Activated naive CD8-positive, alpha-beta T cell (primary cell): ENCODE results near the gene MTUS2.

Source experiments
- H3K27ac Mint-ChIP-seq: one replicate; pipeline ENCODE4 v1.8.0; 2021; ENCODE audit warnings: mixed read lengths
- H3K27me3 Mint-ChIP-seq: one replicate; pipeline ENCODE4 v1.8.0; 2021; ENCODE audit warnings: mixed read lengths
- H3K36me3 Mint-ChIP-seq: one replicate; pipeline ENCODE4 v1.8.0; 2021; ENCODE audit warnings: mixed read lengths
- H3K4me1 Mint-ChIP-seq: one replicate; pipeline ENCODE4 v1.8.0; 2021; ENCODE audit warnings: low read depth, mixed read lengths
- H3K4me3 Mint-ChIP-seq: one replicate; pipeline ENCODE4 v1.8.0; 2021; ENCODE audit warnings: mild to moderate bottlenecking, mixed read lengths
- H3K9me3 Mint-ChIP-seq: one replicate; pipeline ENCODE4 v1.8.0; 2021; ENCODE audit warnings: low read depth, mixed read lengths

The MTUS2 gene

DNA sequence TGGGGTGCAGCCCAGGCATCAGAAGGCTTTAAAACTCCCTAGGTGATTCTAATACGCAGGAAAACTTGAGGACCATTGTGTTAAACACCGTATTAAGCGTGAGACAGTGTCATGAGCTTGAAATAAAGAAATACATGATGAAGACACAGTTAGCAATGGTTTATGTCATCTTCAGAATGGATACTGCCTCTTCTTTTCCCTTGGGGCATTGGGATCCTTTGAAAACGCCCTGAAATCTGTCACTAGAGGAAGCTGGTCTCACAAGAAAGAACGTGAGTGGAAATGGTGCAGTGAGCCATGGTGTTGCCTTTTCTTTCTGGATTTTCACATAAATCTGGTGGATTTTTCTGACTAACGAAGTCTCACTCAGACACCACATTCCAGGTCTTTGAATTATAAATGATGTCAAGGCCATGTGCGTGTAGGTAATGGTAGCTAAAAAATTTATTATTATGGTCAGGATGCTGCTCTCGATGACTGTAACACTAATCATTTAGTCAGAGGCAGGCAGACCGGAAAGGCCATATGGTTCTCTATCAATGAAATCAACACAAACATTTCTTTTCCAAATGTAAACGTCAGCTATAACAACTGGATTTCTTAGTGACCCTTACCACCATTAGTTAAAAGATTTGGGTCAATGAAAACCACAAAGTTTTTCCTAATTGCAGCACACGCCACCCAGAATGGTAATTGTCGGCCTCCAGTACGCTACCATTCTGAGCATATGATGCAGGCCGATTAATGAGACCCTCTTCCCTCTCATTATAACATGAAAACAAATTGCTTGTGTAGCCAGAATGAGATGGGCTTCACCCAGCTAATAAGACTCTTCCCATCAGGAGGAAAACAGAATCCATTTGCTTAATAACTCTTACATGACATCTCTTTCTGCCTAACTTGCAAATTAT, 669.8 kb downstream of the MTUS2 start:
- Mint-ChIP-seq H3K9me3 (no peaks in the 10 kb centered on the region), H3K27me3 (peaks cover 9% of the 10 kb centered on the region), H3K27ac (no peak overlapping the region), H3K36me3 (no peaks in the 10 kb centered on the region), H3K4me1 (no peaks in the 10 kb centered on the region), H3K4me3 (no peak overlapping the region)

DNA sequence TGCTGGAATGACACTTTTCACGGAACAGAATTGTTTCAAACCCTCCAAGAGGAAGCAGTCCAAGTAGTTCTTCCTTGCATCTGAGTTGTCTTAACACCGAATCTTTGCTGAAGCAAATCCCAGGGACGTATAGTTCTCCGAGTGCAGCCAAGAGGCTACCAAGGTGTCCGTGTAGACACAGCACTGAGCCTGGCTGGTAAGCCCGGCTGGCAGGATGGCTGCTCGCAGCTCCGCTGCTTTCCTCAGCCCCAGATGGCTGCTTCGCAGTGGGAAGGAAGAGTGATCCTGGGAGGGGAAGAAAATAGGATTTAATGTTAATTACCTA, 670.4 kb downstream of the MTUS2 start:
- no peaks in the 10 kb centered on the region for H3K36me3 Mint-ChIP-seq
- H3K27ac Mint-ChIP-seq = no peak overlapping the region
- H3K4me3 Mint-ChIP-seq = no peak overlapping the region
- no peaks in the 10 kb centered on the region for H3K4me1 Mint-ChIP-seq
- H3K9me3 Mint-ChIP-seq = no peaks in the 10 kb centered on the region
- peaks cover 9% of the 10 kb centered on the region for H3K27me3 Mint-ChIP-seq

DNA sequence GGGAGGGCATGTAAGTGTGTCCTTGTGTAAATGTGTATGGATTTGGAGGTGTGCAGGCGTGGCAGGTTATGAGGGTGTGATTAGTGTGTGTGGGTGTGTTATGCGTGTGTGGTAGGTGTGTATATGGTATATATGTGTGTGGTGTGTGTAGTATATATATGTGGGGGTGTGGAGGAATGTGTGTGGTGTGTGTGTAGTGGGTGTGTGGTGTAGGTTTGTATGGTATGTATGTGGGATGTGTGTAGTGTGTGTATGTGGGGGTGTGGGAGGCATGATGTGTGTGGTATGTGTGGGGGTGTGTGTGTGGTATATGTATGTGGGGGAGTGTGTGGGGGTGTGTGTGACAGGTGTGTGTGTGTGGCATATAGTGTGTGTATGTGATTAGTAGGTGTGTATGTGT, 671.1 kb downstream of the MTUS2 start:
- Mint-ChIP-seq H3K36me3 (no peaks in the 10 kb centered on the region), H3K9me3 (no peaks in the 10 kb centered on the region), H3K4me3 (no peak overlapping the region), H3K27me3 (peaks cover 16% of the 10 kb centered on the region), H3K4me1 (no peaks in the 10 kb centered on the region), H3K27ac (no peak overlapping the region)

DNA sequence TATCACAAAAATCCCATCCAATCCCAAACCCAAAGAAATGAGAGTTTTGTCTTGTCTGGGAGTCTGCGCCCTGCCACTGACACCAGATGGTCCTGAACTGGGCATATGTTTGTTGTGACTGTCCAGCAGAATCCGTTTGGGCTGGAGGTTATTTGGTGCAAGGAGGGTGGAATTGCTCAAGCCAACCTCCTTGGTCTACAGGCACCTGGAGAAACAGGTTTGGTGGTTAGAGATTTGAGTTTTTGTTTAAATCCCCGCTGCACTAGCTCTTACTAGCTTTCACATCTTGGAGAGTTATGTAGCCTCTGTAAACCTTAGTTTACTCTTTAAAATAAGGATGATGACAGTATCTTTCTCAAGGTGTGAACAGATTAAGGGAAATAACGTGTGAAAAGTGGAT, 673.7 kb downstream of the MTUS2 start:
- Mint-ChIP-seq H3K27ac (no peak overlapping the region), H3K4me3 (no peak overlapping the region), H3K36me3 (no peaks in the 10 kb centered on the region), H3K9me3 (no peaks in the 10 kb centered on the region), H3K27me3 (peaks cover 19% of the 10 kb centered on the region), H3K4me1 (no peaks in the 10 kb centered on the region)

DNA sequence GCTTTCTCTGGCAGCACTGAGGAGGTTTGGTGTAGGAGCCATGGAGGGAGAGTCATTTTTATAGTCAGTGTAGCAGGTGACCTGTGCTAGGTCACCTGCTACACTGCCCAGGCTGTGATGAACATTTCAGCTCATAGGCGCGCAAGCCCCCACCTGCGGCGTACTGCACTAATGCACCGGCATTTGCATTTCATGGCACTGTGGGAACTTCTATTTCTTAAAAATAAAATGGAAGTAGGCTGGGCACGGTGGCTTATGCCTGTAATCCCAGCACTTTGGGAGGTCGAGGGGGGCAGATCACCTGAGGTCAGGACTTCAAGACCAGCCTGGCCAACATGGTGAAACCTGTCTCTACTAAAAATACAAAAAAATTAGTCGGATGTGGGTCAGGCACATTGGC, 674.4 kb downstream of the MTUS2 start:
- Mint-ChIP-seq H3K9me3 (no peaks in the 10 kb centered on the region), H3K27me3 (peaks cover 19% of the 10 kb centered on the region), H3K4me1 (no peaks in the 10 kb centered on the region), H3K27ac (no peak overlapping the region), H3K4me3 (no peak overlapping the region), H3K36me3 (no peaks in the 10 kb centered on the region)

DNA sequence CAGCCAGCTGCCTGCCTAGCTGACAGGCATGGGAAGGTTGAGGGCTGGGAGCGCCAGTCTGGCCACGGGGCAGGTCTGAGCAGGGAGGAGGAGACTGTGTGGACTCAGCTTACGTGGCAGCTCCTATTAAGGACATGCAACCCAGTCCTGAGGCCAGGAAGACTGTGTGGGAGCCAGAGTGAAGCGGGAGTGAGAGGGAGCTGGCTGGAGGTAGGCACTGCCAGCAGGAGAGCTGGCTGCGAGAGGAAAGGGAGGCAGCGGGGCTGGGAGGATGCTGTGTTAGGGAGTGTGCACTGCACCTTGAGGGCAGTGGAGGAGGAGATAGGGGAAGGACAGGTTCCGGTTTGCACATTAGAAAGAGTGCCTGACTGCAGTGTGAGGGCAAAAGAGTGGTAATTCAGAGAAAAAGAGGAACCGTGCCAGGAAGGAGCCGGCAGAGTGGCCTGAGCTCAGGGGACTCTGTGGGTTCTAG, 676.1 kb downstream of the MTUS2 start:
- Mint-ChIP-seq H3K4me1 (no peaks in the 10 kb centered on the region), H3K9me3 (no peaks in the 10 kb centered on the region), H3K4me3 (no peak overlapping the region), H3K27me3 (peaks cover 22% of the 10 kb centered on the region), H3K27ac (no peak overlapping the region), H3K36me3 (no peaks in the 10 kb centered on the region)

DNA sequence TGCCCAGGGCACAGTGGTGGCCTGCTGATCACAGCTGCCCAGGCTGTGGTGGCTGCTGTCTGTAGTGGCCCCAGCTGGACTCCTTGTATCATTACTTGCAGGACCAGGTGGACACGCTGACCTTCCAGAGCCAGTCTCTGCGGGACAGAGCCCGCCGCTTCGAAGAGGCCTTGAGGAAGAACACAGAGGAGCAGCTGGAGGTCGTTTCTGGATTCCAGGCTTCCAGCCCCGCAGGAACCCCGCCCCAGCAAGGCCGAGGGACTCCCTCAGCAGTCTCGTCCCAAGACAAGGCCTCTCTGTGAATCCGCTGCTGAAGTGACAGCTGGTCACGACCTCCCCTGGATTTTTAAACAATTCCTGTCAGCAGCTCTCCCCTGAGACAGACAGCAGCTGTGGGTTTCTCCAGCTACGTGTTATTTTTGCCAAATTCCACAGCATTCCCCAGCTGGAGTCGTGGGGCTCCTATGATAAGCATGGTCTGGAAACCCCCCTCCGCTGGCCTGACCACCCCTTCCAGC, 677.1 kb downstream of the MTUS2 start:
- peaks cover 23% of the 10 kb centered on the region for H3K27me3 Mint-ChIP-seq
- no peak overlapping the region for H3K4me3 Mint-ChIP-seq
- no peaks in the 10 kb centered on the region for H3K9me3 Mint-ChIP-seq
- H3K36me3 Mint-ChIP-seq = no peaks in the 10 kb centered on the region
- H3K27ac Mint-ChIP-seq = no peak overlapping the region
- no peaks in the 10 kb centered on the region for H3K4me1 Mint-ChIP-seq

DNA sequence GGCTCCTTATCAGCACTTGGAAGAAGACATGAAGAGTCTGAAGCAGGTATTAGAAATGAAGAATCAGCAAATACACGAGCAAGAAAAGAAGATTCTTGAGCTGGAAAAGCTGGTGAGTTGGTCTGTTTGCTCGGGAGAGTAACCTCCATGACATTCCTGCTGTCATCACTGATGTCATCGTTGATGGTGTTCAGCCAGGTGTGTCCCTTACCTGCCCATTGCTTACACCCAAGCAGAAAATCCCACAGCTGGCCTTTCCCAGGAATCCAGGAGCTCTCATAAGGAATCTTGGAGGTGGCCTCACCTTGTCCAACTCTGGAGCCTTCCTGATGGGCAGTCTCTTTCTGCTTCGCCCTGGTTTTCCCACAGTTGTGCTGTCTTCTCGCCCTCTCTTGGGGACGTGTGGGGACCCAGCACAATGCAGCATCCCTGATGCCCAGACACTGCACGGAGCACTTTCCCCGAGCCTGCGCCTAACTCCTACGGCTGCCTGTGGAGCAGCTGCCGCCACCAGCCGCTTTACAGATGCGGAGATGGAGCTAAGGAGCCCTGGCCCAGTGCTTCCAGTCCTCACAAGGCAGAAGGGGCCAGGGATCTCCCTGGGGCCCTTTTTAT, 678.4 kb downstream of the MTUS2 start:
- Mint-ChIP-seq H3K9me3 (no peaks in the 10 kb centered on the region), H3K4me1 (no peaks in the 10 kb centered on the region), H3K36me3 (no peaks in the 10 kb centered on the region), H3K27me3 (peaks cover 22% of the 10 kb centered on the region), H3K27ac (no peak overlapping the region), H3K4me3 (no peak overlapping the region)

DNA sequence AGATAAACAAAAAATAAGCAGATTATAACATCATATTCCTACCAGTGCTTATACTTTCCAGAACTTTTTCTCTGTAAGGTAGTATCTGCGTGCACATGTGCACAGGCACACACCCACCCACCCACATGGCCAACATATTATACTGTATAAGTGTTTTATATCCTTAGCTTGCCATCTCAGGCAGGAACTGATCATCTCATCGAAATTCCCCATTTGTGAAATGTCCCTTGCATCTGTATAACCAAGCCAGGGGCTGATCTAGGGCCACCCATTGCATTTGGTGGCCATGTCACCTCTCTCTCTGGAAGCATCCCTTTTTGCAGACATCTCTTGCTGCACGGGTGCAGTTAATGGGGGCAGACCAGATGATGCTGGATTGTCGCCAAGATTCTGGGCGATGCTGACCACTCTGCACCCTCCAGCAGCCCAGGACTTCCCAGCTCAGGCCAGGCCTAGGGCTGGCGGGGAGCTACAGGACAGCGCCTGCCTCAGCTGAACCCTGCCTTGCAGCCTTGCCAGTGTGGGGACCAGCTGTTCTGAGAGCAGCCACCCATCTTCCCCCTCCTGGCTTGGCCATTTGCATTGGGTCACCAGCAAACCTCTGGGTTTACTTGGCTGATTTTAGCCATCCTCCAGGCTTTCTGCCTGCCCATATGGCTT, 679.5 kb downstream of the MTUS2 start:
- no peaks in the 10 kb centered on the region for H3K36me3 Mint-ChIP-seq
- H3K4me1 Mint-ChIP-seq = no peaks in the 10 kb centered on the region

DNA sequence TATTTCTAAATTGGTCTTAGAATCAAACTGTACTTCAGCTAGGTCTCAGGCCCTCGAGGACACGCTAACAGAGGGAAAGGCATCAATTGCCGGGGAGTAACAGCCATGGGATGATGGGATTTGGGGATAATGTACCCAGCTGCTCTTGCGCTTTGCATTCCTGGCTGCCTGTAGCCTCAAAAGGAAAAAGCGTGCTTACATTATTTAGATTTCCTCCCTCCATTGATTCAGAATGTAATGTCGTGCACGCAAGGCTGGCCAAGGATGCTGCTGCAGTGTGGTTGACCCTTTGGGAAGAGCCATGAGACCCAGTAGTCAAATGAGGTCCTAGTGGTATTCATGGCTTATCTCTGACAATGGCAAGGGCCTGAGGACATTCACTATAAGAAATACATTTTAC, 680.2 kb downstream of the MTUS2 start:
- H3K36me3 Mint-ChIP-seq = no peaks in the 10 kb centered on the region
- no peak overlapping the region for H3K4me3 Mint-ChIP-seq
- no peaks in the 10 kb centered on the region for H3K4me1 Mint-ChIP-seq

More for the DNA sequence above, 679.5 kb downstream of the MTUS2 start:
- H3K27me3 Mint-ChIP-seq = peaks cover 18% of the 10 kb centered on the region
- H3K27ac Mint-ChIP-seq = no peak overlapping the region
- H3K4me3 Mint-ChIP-seq = no peak overlapping the region
- H3K9me3 Mint-ChIP-seq = no peaks in the 10 kb centered on the region

DNA sequence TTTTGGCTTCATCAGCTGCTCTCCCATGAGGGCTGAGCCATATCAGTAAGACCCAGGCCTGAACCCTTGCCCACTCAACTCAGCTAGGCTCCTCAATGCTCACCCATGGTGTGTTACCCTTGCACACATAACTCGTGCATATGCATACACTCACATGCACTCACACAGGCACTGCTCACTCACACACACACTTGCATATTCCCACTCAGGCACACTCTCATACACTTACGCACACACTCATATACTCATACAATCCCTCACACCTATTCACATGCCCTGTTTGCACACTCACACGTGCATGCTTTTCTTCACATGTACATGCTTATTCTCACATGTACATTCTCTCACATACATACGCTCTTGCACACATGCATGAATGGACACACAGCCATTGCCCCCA, 681.5 kb downstream of the MTUS2 start:
- H3K27me3 Mint-ChIP-seq = peaks cover 6% of the 10 kb centered on the region
- H3K36me3 Mint-ChIP-seq = no peaks in the 10 kb centered on the region
- no peak overlapping the region for H3K27ac Mint-ChIP-seq
- H3K9me3 Mint-ChIP-seq = no peaks in the 10 kb centered on the region
- H3K4me1 Mint-ChIP-seq = no peaks in the 10 kb centered on the region
- no peak overlapping the region for H3K4me3 Mint-ChIP-seq

More for the DNA sequence above, 680.2 kb downstream of the MTUS2 start:
- H3K27me3 Mint-ChIP-seq = peaks cover 18% of the 10 kb centered on the region
- H3K27ac Mint-ChIP-seq = no peak overlapping the region
- H3K9me3 Mint-ChIP-seq = no peaks in the 10 kb centered on the region

DNA sequence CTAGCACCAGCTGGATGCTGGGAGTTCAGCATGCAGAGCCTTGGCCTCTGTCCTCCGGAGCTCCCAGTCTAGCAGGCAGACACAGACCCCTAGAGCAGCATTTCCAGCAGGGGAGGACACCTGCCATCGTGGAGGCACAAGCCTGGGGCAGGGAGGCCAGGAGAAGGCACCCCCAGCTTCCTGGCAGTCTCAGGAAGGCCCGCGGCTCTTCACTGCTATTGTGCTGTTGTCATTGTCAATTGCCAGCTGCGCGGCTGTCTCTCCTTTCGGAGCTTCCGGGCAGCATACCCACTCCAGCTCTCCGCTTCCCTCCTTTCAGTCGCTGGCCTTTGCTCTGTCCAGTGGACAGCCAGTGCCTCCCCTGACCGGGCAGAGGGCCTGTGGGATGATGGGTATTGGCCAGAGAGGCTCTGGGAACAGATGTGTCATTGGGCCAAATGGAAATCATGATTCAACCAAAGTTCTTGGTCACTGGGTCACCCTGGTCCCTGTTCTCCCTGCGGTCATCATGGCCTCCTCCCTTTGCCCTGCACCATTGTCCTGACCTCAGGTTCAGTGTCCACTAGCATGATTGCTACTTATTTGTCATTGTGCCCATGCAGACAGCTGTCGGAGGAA, 682.4 kb downstream of the MTUS2 start:
- Mint-ChIP-seq H3K4me3 (no peak overlapping the region), H3K27ac (no peak overlapping the region), H3K27me3 (peaks cover 5% of the 10 kb centered on the region), H3K36me3 (no peaks in the 10 kb centered on the region), H3K4me1 (no peaks in the 10 kb centered on the region), H3K9me3 (no peaks in the 10 kb centered on the region)

DNA sequence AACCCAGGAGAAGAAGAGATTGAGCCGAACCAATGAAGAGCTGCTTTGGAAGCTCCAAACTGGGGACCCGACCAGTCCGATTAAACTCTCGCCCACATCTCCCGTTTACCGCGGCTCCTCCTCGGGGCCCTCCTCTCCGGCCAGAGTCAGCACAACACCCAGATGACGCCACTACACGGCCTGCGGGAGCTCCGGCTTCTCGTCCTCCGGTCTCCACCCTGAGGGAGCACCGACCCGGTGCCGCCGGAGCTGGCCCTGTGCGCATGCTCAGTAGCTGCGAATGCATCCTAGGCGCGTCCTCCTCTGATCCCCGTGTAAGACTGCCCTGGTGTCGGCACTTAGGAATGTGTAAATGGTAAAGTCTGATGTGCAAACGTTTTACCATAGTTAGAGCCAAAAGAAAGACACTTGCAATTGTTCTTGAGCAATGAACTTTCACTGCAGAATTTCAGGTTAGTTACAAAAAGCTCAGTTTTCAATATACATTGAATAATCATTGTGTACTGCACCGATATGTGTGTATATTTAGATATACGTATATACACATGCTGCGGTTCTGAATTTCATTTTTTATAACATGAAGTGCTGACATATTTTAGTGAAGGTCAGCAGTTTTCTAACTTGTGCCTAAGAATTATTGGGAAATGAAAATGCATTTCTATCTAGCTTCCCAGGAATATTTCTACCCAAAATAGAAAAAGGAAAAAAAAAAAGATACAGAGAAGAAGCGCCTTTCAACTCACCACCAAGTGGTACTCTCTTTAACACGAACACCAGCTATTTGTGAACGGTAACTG, 683.1 kb downstream of the MTUS2 start:
- no peak overlapping the region for H3K4me3 Mint-ChIP-seq
- H3K27me3 Mint-ChIP-seq = peaks cover 5% of the 10 kb centered on the region
- H3K27ac Mint-ChIP-seq = no peak overlapping the region

DNA sequence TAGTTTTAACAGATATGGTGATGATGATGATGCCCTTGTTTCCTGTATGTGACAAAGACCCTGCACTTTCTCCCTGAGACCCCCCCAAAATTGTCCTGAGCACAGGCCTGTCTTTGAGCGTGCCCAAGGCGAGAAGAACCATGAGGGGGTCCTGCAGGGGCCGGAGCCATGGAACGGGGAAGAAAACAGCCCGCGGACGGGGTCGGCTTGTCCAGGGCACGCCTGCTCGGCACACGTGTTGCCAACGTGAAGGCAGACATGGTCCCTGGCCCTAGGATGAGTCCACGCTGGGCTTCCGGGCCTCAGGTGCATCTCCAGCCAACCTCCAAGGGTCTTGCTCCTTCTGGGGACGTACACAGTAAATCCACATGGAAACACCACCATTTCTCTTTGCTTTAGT, 684.6 kb downstream of the MTUS2 start:
- Mint-ChIP-seq H3K27ac (no peak overlapping the region), H3K4me1 (no peaks in the 10 kb centered on the region), H3K36me3 (no peaks in the 10 kb centered on the region), H3K9me3 (no peaks in the 10 kb centered on the region), H3K4me3 (no peak overlapping the region), H3K27me3 (peaks cover 3% of the 10 kb centered on the region)

More for the DNA sequence above, 683.1 kb downstream of the MTUS2 start:
- Mint-ChIP-seq H3K36me3 (no peaks in the 10 kb centered on the region), H3K9me3 (no peaks in the 10 kb centered on the region), H3K4me1 (no peaks in the 10 kb centered on the region)
